GM19099 (cell line): ENCODE measurements around the gene ZNF672.

Experiments used
- POLR2A ChIP-seq: IDR thresholded peaks from 3 replicates; pipeline ENCODE4 v1.6.1; 2011; ENCODE audit warnings: low read depth; ENCODE audit not compliant: insufficient read length; ENCODE audit errors: extremely low read depth

ZNF672 gene

GRCh38 chr1:248881261-248881660 lies 43.2 kb downstream of the ZNF672 start:
- TF ChIP-seq POLR2A: no peak

- TF ChIP-seq POLR2A: no peak
These were observed 46.7 kb downstream of the ZNF672 start for GRCh38 chr1:248884632-248885295.

DNA sequence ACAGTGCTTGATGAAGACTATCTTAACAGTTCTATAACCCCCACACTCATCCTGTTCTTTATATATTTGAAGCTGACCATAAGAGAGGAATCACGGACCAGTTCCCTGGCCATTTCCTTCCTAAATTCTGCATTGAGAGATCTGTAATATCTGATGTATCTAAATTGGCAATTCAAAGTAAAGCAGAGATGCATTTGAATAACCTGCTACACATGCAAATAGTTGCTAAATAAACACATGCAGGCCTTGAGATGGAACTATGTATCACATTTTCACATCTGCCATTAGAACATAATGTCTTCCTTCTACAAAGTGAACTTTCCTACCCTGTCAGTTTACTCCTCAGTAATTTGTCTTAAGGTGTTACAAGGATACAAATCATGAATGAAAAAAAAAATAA lies 47.6 kb downstream of the ZNF672 start:
- no peak for TF ChIP-seq POLR2A

DNA sequence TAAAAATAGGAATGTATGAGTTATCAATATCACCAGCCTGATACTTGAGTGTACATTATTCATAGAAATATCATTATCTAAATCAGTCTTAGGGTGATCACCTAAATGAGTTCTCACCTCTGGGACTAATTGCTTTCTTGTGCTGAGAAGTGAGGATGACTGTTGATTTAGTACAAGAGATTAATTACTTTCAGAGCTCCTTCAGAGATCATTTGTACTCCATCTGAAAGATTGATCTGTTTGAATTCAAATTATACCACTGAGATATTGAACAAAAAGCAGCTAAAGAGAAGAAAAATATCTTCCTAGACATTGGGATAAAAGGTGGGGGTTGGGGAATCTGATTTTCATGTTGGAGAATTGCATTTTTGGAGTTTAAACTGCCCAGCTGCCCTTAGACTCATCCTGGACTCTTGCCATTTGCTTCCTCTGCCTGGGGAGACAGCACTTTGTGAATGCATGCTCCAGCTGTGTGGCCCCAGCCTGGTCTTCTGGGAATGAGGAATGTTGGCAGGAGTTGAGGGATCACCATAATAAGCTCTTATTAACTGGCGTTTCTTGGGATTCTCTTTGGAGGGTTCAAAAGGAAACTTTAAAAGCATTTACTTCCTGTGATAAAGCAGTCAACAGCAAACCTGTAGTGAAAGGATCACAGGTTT lies 48.3 kb downstream of the ZNF672 start:
- TF ChIP-seq POLR2A: no peak

DNA sequence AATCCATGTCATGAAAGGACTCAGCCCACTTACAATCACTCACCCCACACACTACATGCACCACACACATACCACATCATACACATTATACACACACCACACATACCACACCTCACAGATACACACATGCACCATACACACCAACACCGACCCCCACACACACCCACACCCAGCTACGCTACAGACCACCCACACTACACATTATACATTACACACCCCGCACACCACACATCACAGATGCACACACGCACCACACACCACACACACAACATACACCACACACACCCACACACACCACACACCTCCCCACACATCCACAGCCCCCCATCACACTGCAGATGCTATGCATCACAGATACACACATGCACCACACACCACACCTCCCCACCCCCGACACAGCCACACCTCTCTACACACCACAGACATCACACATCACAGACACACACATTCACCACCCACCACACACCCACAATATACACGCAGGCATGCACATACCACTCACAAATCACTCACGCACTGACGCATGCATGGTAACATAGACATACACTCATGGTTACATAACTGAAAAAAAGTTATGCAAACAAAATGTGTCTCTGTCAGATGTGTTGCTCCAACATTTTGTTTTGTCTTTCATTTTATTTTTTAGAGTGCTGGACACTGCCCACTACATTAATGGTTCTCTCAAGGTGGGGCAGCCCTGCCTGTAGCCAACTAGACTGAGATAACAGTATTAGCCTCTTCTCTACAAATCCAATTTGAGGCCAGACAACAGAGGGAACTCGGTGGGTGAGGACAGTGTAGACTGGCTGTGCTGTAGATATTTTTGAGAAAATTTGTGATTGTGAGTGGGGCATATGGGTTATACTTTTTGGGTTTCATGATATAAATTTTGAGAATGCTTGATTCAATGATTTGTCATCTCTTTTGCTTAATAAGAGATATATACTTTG lies 52.8 kb downstream of the ZNF672 start:
- no peak for TF ChIP-seq POLR2A

DNA sequence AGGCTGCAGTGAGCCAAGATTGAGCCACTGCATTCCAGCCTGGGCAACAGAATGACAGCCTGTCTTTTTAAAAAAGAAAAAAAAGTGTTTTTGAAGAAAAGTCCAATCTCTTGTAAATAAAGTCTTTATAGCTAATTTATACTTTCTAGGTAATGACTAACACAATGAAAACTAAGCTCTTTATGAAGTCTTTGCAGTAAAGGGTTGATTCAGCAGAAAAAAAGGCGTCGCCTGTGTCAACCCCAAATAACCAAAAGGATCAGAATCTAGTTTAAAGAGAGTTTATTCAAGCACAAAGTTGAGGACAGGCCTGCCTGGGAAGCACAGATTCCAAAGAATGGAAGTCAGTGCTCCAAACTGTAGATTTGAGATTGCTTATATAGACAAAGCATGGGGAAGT lies 53.7 kb downstream of the ZNF672 start:
- no peak for TF ChIP-seq POLR2A

GRCh38 chr1:248892590-248892989 lies 54.6 kb downstream of the ZNF672 start:
- no peak for TF ChIP-seq POLR2A

DNA sequence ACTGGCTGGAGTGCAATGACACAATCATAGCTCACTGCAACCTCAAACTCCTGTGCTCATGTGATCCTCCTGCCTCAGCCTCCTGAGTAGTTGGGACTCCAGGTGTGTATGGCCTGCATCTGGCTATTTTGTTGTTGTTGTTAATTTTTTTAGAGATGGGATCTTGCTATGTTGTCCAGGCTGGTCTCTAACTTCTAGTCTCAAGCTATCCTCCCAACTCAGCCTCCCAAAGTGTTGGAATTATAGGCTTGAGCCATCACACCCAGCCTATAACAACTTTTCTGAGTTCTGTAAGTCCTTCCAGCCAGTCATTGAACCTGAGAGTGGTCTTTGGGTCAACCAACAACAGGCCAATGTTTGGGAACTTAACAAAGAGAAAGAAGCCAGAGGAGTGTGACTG lies 56.8 kb downstream of the ZNF672 start:
- TF ChIP-seq POLR2A: no peak

DNA sequence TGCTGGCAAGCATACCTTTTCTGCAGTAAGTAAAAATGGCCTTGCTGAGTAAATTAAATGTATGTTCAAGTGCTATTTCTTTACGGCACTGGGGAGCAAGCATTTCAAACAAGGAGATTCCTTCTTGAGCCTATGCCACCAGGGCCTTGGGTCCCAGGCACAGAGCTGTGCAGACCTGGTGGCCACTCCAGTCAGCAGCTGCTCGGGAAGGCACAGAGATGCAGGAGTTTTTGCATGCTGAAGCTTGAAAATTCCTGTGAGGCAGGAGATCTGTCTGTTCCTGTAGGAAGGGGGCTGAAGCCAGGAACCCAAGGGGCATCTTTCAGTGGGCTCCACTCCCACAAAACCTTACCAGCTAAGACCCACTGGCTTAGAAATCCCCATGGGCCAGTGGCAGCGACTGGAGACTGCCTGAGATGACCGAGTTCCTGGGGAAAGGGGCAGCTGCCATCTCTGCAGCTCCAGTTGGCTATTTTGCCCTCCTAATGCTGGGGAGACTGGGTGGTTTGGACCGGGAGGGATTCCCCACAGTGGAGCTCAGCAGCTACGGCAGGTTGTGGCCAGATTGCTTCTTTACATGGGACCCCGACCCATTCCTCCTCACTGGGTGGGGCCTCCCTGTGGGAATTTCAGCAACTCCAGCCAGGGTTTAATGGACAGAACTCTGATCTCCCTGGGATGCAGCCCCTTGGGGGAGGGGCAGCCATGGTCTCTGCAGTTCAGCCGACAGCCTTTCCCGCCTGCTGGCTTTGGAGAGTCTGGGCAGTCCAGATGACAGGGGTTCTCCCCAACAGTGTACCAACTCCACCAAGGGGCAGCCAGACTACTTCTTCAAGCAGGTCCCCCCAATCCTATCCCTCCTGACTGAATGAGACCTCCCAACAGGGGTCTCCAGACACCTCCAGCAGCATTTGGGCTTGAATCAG lies 59.7 kb downstream of the ZNF672 start:
- TF ChIP-seq POLR2A: no peak
